COLO668 (cell line): ENCODE measurements around the gene ADAR.

Experiments used
- DNase-seq: peaks from one replicate; lab custom pipeline; 2025; ENCODE audit not compliant: unreplicated experiment; lab: John Stamatoyannopoulos, UW

ADAR gene

GRCh38 chr1:154619181-154619948 is 11.4 kb upstream of the ADAR start:
- DNase-seq: no peak

- no peak for DNase-seq
Observed at GRCh38 chr1:154616659-154617345, 8.8 kb upstream of the ADAR start.

- no peak for DNase-seq
Observed at GRCh38 chr1:154615411-154615810, 7.4 kb upstream of the ADAR start.

- no peak for DNase-seq
Observed at GRCh38 chr1:154614901-154615300, 6.9 kb upstream of the ADAR start.

GRCh38 chr1:154614247-154614646 is 6.3 kb upstream of the ADAR start:
- no peak for DNase-seq

- DNase-seq: no peak
Observed at GRCh38 chr1:154611150-154611862, 3.3 kb upstream of the ADAR start.

GRCh38 chr1:154609398-154610380 is 1.7 kb upstream of the ADAR start:
- peak; percentile 45 for DNase-seq

- peak; percentile 76 for DNase-seq
Observed at GRCh38 chr1:154608397-154609270, 648 bp upstream of the ADAR start.

- DNase-seq: peak; percentile 33
Observed at GRCh38 chr1:154607106-154607608, 829 bp downstream of the ADAR start.

- no peak for DNase-seq
Observed at GRCh38 chr1:154605534-154605933, 2.5 kb downstream of the ADAR start.

- no peak for DNase-seq
Observed at GRCh38 chr1:154603317-154603716, 4.7 kb downstream of the ADAR start.

- DNase-seq: no peak
Observed at GRCh38 chr1:154599658-154600057, 8.3 kb downstream of the ADAR start.

- DNase-seq: no peak
Observed at GRCh38 chr1:154598871-154599635, 8.9 kb downstream of the ADAR start.

- no peak for DNase-seq
Observed at GRCh38 chr1:154595621-154596020, 12.4 kb downstream of the ADAR start.

GRCh38 chr1:154594811-154595210 is 13.2 kb downstream of the ADAR start:
- DNase-seq: no peak

- no peak for DNase-seq
Observed at GRCh38 chr1:154593390-154593789, 14.6 kb downstream of the ADAR start.

GRCh38 chr1:154591206-154591605 is 16.8 kb downstream of the ADAR start:
- DNase-seq: no peak

GRCh38 chr1:154590756-154591155 is 17.2 kb downstream of the ADAR start:
- no peak for DNase-seq

- DNase-seq: no peak
Observed at GRCh38 chr1:154589780-154590179, 18.2 kb downstream of the ADAR start.
